Liver (tissue), 9 donors: Measurements from ENCODE around the gene GCLC. TPM values are rescaled to one million over a fixed set of nuclear protein-coding genes. Genes with fewer than 3 reads are reported as not detected.
A peak's percentile ranks its signal among the peaks of the same experiment; 100 is the strongest.

Experiments
- DNase-seq: peaks from one replicate; pipeline ENCODE4 v3.0.0-alpha.2; 2017; ENCODE audit warnings: low spot score
- H3K27ac ChIP-seq, 2 donors: one replicate each; pipeline ENCODE4 v1.7.0; 2013; ENCODE audit warnings: inconsistent platforms in 2 of 2, low read length in 2 of 2, control low read depth in 1 of 2, low read depth in 1 of 2, mild to moderate bottlenecking in 1 of 2
- H3K27me3 ChIP-seq, 4 donors: one replicate each; pipeline versions ENCODE4 v1.6.1 to v1.7.0; 2013; ENCODE audit warnings: low read length in 3 of 4, inconsistent platforms in 1 of 4, mild to moderate bottlenecking in 1 of 4, moderate library complexity in 1 of 4; ENCODE audit not compliant: control insufficient read depth in 4 of 4, insufficient read depth in 4 of 4
- H3K36me3 ChIP-seq, 4 donors: one replicate each; pipeline versions ENCODE4 v1.6.1 to v1.7.0; 2013; ENCODE audit warnings: low read length in 3 of 4, mild to moderate bottlenecking in 3 of 4, low read depth in 1 of 4, moderate library complexity in 1 of 4; ENCODE audit not compliant: control insufficient read depth in 4 of 4, insufficient read depth in 3 of 4
- H3K4me1 ChIP-seq, 4 donors: one replicate each; pipeline versions ENCODE4 v1.6.1 to v1.7.0; 2013; ENCODE audit warnings: low read length in 3 of 4, mild to moderate bottlenecking in 3 of 4, moderate library complexity in 1 of 4; ENCODE audit not compliant: control insufficient read depth in 4 of 4, insufficient read depth in 4 of 4
- H3K4me3 ChIP-seq, 3 donors: one replicate each; pipeline versions ENCODE4 v1.6.1 to v1.7.0; 2013; ENCODE audit warnings: low read length in 3 of 3, control low read depth in 1 of 3, low read depth in 1 of 3, mild to moderate bottlenecking in 1 of 3
- H3K9ac ChIP-seq, 2 donors: one replicate each; pipeline ENCODE4 v1.7.0; 2013; ENCODE audit warnings: low read length in 2 of 2, mild to moderate bottlenecking in 2 of 2, moderate library complexity in 2 of 2, control low read depth in 1 of 2, low read depth in 1 of 2
- H3K9me3 ChIP-seq, 4 donors: one replicate each; pipeline versions ENCODE4 v1.6.1 to v1.7.0; 2013; ENCODE audit warnings: low read length in 3 of 4; ENCODE audit not compliant: control insufficient read depth in 4 of 4
- ATF3 ChIP-seq: IDR thresholded peaks from 2 replicates; pipeline ENCODE4 v1.6.1; 2016; ENCODE audit warnings: antibody characterized with exemption
- EGR1 ChIP-seq, 2 donors: IDR thresholded peaks; 2 replicates each; pipeline ENCODE4 v1.6.1; 2016 to 2018; ENCODE audit warnings: antibody characterized with exemption in 2 of 2, low read depth in 2 of 2
- FOXA1 ChIP-seq: IDR thresholded peaks from 2 replicates; pipeline ENCODE4 v1.6.1; 2016; ENCODE audit warnings: antibody characterized with exemption
- FOXA2 ChIP-seq: IDR thresholded peaks from 2 replicates; pipeline ENCODE4 v1.6.1; 2016; ENCODE audit warnings: antibody characterized with exemption
- GABPA ChIP-seq, 2 donors: IDR thresholded peaks in 1 of 2; conservative IDR thresholded peaks in 1 of 2; 2 replicates each; pipeline ENCODE4 v1.6.1; 2016; ENCODE audit warnings: antibody characterized with exemption in 2 of 2, mild to moderate bottlenecking in 1 of 2, moderate library complexity in 1 of 2
- HNF4A ChIP-seq, 2 donors: conservative IDR thresholded peaks; 2 replicates each; pipeline ENCODE4 v1.6.1; 2016; ENCODE audit warnings: antibody characterized with exemption in 2 of 2, mild to moderate bottlenecking in 2 of 2
- HNF4G ChIP-seq: IDR thresholded peaks from 2 replicates; pipeline ENCODE4 v1.6.1; 2016; ENCODE audit warnings: antibody characterized with exemption
- JUND ChIP-seq, 2 donors: IDR thresholded peaks; 2 replicates each; pipeline ENCODE4 v1.6.1; 2016; ENCODE audit warnings: antibody characterized with exemption in 2 of 2
- MAX ChIP-seq: IDR thresholded peaks from 2 replicates; pipeline ENCODE4 v1.6.1; 2016; ENCODE audit warnings: antibody characterized with exemption
- NR2F2 ChIP-seq: IDR thresholded peaks from 2 replicates; pipeline ENCODE4 v1.6.1; 2016; ENCODE audit warnings: antibody characterized with exemption
- RAD21 ChIP-seq, 2 donors: IDR thresholded peaks; 2 replicates each; pipeline ENCODE4 v1.6.1; 2016; ENCODE audit warnings: antibody characterized with exemption in 2 of 2, mild to moderate bottlenecking in 2 of 2
- RXRA ChIP-seq, 2 donors: IDR thresholded peaks; 2 replicates each; pipeline ENCODE4 v1.6.1; 2017 to 2018; ENCODE audit warnings: antibody characterized with exemption in 2 of 2, mild to moderate bottlenecking in 1 of 2
- SP1 ChIP-seq: IDR thresholded peaks from 2 replicates; pipeline ENCODE4 v1.6.1; 2018; ENCODE audit warnings: antibody characterized with exemption, mild to moderate bottlenecking
- TAF1 ChIP-seq: conservative IDR thresholded peaks from 2 replicates; pipeline ENCODE4 v1.6.1; 2016; ENCODE audit warnings: antibody characterized with exemption, mild to moderate bottlenecking
- YY1 ChIP-seq: IDR thresholded peaks from 2 replicates; pipeline ENCODE4 v1.6.1; 2016; ENCODE audit warnings: antibody characterized with exemption, mild to moderate bottlenecking
- WGBS: extraction: QIAGEN DNeasy Blood & Tissue Kit; methylation state at CpG from one replicate; pipeline ENCODE4 v1.1.7; 2013; 5-methylcytosine and 5-hydroxymethylcytosine counted together
- polyA plus RNA-seq, 2 donors: library from polyadenylated mRNA; stranded (reverse) in 1 of 2; unstranded in 1 of 2; fragments of 200-250 nt in 1 of 2; fragments of >200 nt in 1 of 2; fragmentation: Nextera tagmentation in 1 of 2; extraction: Ambion mirVana in 1 of 2; gene quantifications; one replicate each; pipeline versions ENCODE4 v1.2.1 to v1.2.3, GENCODE V29; 2013 to 2015
- total RNA-seq, 2 donors: library from RNA; depleted of rRNA; stranded (reverse); fragments of >200 nt; gene quantifications; one replicate each; pipeline ENCODE4 v1.2.3, GENCODE V29; 2014
- TF ChIP-seq, protein P1 (sequence below): fragments of 150-350 bp; IDR thresholded peaks from 2 replicates; pipeline ENCODE4 v1.5.1; 2017; ENCODE audit warnings: improper control_type of control experiment, low read depth, low read length; ENCODE audit not compliant: missing input control
- TF ChIP-seq, protein P2 (sequence below): IDR thresholded peaks from 2 replicates; pipeline ENCODE4 v1.6.1; 2016; ENCODE audit warnings: antibody characterized with exemption
- TF ChIP-seq, protein P3 (sequence below): IDR thresholded peaks from 2 replicates; pipeline ENCODE4 v1.6.1; 2016; ENCODE audit warnings: antibody characterized with exemption, mild to moderate bottlenecking
- donor health status: healthy.
- donor health status: healthy.
- donor health status: healthy.
- donor health status: healthy.
- donor health status: healthy.

The GCLC gene
- total and polyA plus RNA-seq, 4 donors = 28.6 to 135 (median 79.8) TPM

GRCh38 chr6:53539561-53539960 lies 5.3 kb downstream of the GCLC start:
- H3K9ac ChIP-seq = no peak overlapping the region
- H3K27ac ChIP-seq = no peak overlapping the region
- 67% methylated on average over 5 of the region's 5 CpGs for WGBS
- TF ChIP-seq, protein P1, sequence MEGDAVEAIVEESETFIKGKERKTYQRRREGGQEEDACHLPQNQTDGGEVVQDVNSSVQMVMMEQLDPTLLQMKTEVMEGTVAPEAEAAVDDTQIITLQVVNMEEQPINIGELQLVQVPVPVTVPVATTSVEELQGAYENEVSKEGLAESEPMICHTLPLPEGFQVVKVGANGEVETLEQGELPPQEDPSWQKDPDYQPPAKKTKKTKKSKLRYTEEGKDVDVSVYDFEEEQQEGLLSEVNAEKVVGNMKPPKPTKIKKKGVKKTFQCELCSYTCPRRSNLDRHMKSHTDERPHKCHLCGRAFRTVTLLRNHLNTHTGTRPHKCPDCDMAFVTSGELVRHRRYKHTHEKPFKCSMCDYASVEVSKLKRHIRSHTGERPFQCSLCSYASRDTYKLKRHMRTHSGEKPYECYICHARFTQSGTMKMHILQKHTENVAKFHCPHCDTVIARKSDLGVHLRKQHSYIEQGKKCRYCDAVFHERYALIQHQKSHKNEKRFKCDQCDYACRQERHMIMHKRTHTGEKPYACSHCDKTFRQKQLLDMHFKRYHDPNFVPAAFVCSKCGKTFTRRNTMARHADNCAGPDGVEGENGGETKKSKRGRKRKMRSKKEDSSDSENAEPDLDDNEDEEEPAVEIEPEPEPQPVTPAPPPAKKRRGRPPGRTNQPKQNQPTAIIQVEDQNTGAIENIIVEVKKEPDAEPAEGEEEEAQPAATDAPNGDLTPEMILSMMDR = no peak
- no peak for TF ChIP-seq HNF4G
- no peak for TF ChIP-seq RAD21 (IDR thresholded peaks at IDR 0.05)
- no peak for TF ChIP-seq EGR1 (IDR thresholded peaks at IDR 0.05; ENCODE audit: low read depth in 2 of 2)
- TF ChIP-seq YY1 = no peak
- TF ChIP-seq, protein P2, sequence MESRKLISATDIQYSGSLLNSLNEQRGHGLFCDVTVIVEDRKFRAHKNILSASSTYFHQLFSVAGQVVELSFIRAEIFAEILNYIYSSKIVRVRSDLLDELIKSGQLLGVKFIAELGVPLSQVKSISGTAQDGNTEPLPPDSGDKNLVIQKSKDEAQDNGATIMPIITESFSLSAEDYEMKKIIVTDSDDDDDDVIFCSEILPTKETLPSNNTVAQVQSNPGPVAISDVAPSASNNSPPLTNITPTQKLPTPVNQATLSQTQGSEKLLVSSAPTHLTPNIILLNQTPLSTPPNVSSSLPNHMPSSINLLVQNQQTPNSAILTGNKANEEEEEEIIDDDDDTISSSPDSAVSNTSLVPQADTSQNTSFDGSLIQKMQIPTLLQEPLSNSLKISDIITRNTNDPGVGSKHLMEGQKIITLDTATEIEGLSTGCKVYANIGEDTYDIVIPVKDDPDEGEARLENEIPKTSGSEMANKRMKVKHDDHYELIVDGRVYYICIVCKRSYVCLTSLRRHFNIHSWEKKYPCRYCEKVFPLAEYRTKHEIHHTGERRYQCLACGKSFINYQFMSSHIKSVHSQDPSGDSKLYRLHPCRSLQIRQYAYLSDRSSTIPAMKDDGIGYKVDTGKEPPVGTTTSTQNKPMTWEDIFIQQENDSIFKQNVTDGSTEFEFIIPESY = no peak
- TF ChIP-seq RXRA (IDR thresholded peaks at IDR 0.05) = no peak
- TF ChIP-seq NR2F2 = no peak
- TF ChIP-seq FOXA1 = no peak
- TF ChIP-seq GABPA (IDR thresholded peaks at IDR 0.05 in 1 of 2, conservative IDR thresholded peaks at IDR 0.05 in 1 of 2) = no peak
- DNase-seq = peak; percentile 67
- H3K9me3 ChIP-seq = no peaks in the 10 kb centered on the region
- H3K36me3 ChIP-seq = no peaks in the 10 kb centered on the region
- no peak overlapping the region for H3K4me3 ChIP-seq
- H3K27me3 ChIP-seq = no peaks in the 10 kb centered on the region
- peaks cover 8 to 59% (median 29%) of the 10 kb centered on the region in 4 donors for H3K4me1 ChIP-seq

- no peak overlapping the region for H3K4me3 ChIP-seq
- no peak overlapping the region for H3K27ac ChIP-seq
- no peaks in the 10 kb centered on the region for H3K27me3 ChIP-seq
- H3K9ac ChIP-seq = no peak overlapping the region
- no peaks in the 10 kb centered on the region for H3K36me3 ChIP-seq
- 94% methylated on average over 1 of the region's 1 CpG for WGBS
- no peaks in the 10 kb centered on the region for H3K9me3 ChIP-seq
- TF ChIP-seq ATF3 (no peak), TAF1 (no peak), GABPA (IDR thresholded peaks at IDR 0.05 in 1 of 2, conservative IDR thresholded peaks at IDR 0.05 in 1 of 2) (no peak), RAD21 (IDR thresholded peaks at IDR 0.05) (no peak), SP1 (no peak), FOXA2 (no peak), YY1 (no peak), HNF4A (conservative IDR thresholded peaks at IDR 0.05) (no peak), MAX (no peak), FOXA1 (no peak), NR2F2 (no peak), JUND (IDR thresholded peaks at IDR 0.05) (no peak), RXRA (IDR thresholded peaks at IDR 0.05) (no peak), HNF4G (no peak), EGR1 (IDR thresholded peaks at IDR 0.05; ENCODE audit: low read depth in 2 of 2) (no peak)
- TF ChIP-seq, protein P3, sequence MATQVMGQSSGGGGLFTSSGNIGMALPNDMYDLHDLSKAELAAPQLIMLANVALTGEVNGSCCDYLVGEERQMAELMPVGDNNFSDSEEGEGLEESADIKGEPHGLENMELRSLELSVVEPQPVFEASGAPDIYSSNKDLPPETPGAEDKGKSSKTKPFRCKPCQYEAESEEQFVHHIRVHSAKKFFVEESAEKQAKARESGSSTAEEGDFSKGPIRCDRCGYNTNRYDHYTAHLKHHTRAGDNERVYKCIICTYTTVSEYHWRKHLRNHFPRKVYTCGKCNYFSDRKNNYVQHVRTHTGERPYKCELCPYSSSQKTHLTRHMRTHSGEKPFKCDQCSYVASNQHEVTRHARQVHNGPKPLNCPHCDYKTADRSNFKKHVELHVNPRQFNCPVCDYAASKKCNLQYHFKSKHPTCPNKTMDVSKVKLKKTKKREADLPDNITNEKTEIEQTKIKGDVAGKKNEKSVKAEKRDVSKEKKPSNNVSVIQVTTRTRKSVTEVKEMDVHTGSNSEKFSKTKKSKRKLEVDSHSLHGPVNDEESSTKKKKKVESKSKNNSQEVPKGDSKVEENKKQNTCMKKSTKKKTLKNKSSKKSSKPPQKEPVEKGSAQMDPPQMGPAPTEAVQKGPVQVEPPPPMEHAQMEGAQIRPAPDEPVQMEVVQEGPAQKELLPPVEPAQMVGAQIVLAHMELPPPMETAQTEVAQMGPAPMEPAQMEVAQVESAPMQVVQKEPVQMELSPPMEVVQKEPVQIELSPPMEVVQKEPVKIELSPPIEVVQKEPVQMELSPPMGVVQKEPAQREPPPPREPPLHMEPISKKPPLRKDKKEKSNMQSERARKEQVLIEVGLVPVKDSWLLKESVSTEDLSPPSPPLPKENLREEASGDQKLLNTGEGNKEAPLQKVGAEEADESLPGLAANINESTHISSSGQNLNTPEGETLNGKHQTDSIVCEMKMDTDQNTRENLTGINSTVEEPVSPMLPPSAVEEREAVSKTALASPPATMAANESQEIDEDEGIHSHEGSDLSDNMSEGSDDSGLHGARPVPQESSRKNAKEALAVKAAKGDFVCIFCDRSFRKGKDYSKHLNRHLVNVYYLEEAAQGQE = no peak
- TF ChIP-seq, protein P2 = no peak
- TF ChIP-seq, protein P1 = no peak
- H3K4me1 ChIP-seq = peaks cover under 1 to 55% (median 37%) of the 10 kb centered on the region in 4 donors
- no peak for DNase-seq
Measured at GRCh38 chr6:53536561-53536960, 8.3 kb downstream of the GCLC start.
